Measurements from ENCODE around the gene VPS4A. TPM values are rescaled to one million over a fixed set of nuclear protein-coding genes. Genes with fewer than 3 reads are reported as not detected.

Gene VPS4A
- total RNA-seq, 1 donor from 2014 or later = 51.5 TPM

GRCh38 chr16:69307091-69307490 lies 4.1 kb upstream of the VPS4A start:
- DNase-seq (ENCODE audit: low read depth, low spot score) = no peak

DNA sequence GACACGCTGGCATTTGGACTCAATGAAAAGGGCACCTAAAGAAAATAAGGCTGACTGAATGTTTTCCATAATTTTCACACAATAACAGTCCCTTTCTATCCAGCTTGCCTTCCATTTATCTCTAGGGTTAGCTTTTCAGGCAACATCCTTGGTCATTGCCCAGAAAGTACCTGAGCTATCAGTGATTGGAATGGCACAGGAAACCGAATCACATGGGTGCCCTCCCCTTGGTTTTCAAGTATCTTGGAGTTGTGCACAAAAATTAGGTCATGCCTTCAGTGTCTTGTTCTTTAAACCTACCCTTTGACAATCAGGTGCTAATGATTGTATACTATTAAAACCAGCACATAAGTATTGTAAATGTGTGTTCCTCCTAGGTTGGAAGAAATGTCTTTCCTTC lies 3.3 kb upstream of the VPS4A start:
- no peak for DNase-seq (ENCODE audit: low read depth, low spot score)

- DNase-seq (ENCODE audit: low read depth, low spot score) = no peak
Measured at GRCh38 chr16:69309316-69309715, 1.8 kb upstream of the VPS4A start.

DNA sequence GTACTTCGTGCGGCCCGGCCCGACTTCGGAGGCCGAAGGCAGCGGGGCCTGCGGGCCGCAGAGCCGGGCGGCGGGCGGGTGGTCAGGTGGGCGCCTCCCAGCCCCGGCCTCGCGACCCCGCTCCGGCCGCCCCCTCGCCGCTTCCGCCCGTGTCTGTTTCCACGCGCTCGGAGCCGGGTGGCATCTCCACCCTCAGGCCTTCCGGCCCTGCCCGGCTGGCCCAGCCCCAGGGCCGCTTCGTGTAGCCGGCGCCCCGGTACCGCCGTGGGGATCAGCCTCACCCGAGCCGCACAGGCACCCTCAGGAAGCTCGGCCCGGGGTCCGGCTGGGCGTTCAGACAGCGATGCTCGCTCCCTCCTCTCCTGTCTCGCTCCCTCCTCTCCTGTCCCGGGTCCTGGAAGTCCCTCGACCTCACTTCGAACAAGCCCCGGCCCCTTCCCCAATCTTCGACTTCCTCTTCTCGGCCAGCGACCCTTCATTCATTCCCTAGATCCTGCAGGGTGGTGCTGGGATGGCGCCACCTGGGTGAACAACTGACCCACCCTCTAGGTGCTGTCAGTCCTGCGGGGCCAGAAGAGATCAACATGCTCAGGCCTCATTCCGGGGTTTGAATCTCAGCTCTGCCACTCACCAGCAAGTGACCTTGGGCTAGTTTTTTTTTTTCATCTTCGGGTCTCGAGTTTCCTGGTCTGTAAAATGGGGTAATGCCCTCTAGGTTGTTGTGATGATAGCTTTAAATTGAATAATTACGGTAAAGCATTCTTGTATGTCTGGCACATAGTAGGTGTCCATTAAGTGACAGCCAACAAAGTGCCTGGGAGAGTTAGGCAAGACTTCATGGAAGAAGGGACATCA lies 610 bp downstream of the VPS4A start:
- DNase-seq (ENCODE audit: low read depth, low spot score) = no peak

DNA sequence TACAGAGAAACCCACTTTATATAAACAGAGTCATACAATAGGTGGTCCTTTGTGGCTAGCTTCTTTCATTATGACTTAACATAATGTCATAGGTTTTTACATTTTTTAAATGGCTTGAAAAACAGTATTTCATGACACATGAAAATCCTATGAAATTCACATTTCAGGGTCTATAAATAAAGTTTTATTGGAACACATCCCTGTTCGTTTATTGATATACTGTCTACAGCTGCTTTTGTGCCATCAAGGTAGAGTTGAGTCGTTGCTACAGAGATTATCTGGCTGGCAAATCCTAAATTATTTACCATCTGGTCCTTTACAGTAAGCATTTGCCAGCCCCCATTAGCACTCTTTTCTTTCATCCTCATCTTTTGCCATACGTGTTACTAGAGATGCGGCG lies 2.3 kb downstream of the VPS4A start:
- no peak for DNase-seq (ENCODE audit: low read depth, low spot score)

DNA sequence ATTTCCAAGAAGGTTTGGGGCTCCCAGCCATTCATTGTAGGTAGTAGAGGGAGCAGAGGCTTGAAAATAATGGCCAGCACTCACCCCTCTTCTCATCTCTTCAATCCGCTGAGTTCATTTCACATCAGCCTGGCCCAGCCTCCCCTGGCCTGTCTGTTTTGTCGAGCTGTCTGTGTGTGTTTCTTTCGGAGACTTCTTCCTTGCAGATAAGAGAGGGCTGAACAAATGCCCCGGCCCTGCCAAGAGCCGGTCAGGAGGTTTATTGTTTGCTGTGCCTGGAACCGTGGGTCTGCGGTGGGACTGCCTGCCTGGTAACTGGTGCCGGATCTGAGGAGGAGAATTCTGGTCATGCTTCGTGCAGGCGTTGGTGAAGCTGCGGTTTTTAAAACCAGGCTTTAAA lies 3.4 kb downstream of the VPS4A start:
- DNase-seq (ENCODE audit: low read depth, low spot score) = no peak

- DNase-seq (ENCODE audit: low read depth, low spot score) = no peak
Measured at GRCh38 chr16:69315486-69316311, 4.5 kb downstream of the VPS4A start.

- DNase-seq (ENCODE audit: low read depth, low spot score) = no peak
Measured at GRCh38 chr16:69316595-69317034, 5.5 kb downstream of the VPS4A start.

DNA sequence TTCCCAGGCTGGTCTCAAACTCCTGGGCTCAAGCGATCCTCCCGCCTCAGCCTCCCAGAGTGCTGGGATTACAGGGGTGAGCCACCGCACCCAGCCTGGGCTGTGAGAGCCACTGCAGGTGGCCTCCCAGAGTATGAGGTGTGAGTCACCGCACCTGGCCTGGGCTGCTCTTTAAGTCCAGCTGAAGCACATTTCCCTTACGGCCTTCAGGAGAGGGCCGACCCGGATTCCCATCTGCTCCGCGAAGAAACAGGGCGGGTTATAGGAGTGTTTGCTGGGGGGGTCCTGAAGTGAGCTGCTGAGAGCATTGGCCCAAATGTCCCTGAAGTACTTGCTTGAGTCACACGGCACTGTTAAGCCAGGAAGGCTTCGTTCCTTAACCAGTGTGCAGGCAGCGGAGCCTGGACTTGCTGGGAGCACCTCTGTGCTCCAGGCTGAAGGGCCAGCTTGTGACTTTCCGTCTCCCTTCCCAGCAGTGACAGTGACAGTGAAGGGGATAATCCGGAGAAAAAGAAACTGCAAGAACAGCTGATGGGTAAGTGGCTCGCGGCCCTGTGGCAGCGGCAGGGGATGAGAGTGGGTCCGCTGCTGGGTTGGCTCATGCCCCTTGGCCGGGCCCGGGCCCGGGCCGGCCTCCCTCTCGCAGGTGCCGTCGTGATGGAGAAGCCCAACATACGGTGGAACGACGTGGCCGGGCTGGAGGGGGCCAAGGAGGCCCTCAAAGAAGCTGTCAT lies 7.2 kb downstream of the VPS4A start:
- no peak for DNase-seq (ENCODE audit: low read depth, low spot score)

DNA sequence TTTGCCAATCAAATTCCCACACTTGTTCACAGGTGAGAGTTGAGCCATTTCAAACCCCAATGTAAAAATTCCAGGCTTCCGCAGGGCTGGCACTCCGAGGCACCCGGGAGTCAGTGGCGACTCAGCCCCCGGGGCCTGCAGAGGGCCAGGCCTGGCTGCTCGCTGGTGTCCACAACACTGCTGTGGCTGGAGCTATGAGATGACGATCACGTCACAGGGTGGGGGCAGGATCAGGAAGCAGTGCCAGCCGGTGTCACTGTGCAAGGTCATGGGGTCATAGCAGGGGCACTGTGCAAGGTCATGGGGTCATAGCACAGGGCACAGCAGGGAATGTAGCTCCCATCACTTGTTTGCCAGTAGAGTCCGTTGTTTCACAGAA lies 7.8 kb downstream of the VPS4A start:
- no peak for DNase-seq (ENCODE audit: low read depth, low spot score)

DNA sequence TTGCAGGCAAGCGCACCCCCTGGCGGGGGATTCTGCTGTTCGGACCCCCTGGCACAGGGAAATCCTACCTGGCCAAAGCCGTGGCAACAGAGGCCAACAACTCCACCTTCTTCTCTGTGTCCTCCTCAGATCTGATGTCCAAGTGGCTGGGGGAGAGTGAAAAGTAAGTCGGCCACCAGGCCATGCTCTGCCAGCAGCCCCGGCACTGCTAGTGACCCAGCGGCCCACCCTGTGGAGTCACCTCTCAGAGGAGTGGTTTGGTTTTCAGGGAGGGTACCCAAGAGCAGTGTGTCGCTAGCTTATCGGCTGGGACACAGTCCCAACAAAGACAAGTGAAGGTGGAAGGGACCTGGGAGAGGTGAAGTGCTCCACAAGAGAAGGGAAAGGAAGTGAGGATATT lies 8.2 kb downstream of the VPS4A start:
- no peak for DNase-seq (ENCODE audit: low read depth, low spot score)

GRCh38 chr16:69319826-69320739 lies 8.9 kb downstream of the VPS4A start:
- DNase-seq (ENCODE audit: low read depth, low spot score) = no peak

GRCh38 chr16:69320740-69321073 lies 9.6 kb downstream of the VPS4A start:
- no peak for DNase-seq (ENCODE audit: low read depth, low spot score)

- DNase-seq (ENCODE audit: low read depth, low spot score) = no peak
Measured at GRCh38 chr16:69321080-69321479, 9.9 kb downstream of the VPS4A start.

- DNase-seq (ENCODE audit: low read depth, low spot score) = no peak
Measured at GRCh38 chr16:69322343-69322742, 11.2 kb downstream of the VPS4A start.

DNA sequence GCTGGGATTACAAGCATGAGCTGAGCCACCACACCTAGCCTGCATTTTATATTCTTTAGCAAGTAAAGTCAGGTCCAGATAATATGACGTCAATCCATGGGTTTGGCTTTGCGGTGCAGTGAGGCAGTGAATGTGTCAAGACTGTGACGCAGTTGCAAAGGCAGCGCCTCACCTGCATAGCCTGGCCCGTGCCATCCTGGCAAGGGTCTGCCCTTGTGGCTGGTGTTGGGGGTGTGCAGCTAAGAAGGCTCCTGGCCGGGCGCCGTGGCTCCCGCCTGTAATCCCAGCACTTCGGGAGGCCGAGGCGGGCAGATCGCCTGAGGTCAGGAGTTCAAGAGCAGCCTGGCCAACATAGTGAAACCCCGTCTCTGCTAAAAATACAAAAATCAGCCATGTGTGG lies 12.3 kb downstream of the VPS4A start:
- no peak for DNase-seq (ENCODE audit: low read depth, low spot score)

DNA sequence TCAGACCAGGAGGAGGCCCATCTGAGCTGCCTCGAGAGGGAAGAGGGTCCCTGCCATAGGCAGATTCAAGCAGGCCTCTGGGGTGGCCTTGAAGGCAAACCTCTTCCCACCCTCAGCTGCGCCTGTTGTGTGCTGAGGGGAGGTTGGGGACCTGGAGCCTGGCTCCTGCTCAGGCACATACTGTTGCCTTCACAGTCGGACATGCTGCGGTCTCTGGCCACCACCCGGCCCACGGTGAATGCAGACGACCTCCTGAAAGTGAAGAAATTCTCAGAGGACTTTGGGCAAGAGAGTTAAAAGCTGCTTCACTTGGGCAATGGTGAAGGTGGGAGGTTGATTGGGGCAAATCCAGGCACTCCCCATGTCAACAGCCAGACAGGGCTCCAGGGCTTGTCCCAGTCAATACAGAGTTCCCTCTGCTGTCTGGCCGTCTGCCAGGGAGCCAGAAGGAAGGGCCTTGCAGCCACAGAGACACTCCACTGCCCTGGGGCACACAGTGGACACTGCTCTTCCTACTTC lies 12.9 kb downstream of the VPS4A start:
- DNase-seq (ENCODE audit: low read depth, low spot score) = no peak

GRCh38 chr16:69324585-69325253 lies 13.6 kb downstream of the VPS4A start:
- no peak for DNase-seq (ENCODE audit: low read depth, low spot score)

DNA sequence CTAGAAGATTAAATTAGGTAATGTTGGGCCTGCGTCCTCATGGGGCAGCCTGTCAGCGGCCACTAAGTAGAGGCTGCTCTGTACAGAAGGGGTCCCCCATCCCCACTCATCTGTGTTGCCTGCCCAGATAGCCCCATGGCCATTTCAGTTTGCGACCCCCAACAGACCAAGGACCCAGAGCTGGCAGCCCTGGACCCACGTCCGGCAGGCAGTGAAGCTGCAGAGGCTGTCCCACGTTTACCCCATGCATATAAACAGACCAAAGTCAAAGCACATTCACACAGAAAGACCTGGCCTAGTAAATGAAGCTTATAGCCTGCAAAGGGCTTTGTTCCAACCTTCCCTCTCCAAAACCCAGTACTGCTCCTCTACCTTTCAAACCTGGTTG lies 14.6 kb downstream of the VPS4A start:
- no peak for DNase-seq (ENCODE audit: low read depth, low spot score)

DNA sequence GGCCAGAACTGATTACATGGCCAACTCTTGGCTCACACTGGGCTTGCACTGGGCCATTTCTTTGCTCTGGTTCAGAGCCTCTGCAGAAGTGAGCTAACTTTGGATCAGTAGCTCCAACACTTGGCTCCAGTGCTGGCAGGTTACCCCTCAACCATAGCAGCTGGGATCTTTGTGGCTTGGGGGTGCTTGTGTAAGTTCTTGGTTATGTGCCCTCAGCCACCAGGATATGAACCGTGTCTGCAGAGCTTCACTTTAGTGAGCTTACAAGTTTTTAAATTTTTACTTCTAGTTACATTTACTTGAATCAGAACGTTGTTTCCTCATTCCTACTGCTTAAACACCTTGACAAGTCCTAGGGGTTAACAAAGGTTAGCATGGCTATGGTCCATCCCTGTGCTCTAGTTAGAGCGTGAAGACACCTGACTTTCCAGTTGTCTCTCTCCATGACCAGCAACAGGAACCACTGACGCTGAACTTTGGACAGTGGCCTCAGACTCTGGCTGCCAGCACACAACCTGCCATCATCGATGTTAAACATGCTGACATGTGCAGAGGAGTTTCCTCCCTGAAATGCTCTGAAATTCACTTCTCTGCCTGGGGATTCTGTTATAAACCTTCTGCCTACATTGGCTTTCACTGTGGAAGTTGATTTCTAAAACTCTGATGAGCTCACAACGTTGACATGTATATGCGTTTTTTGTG lies 15.2 kb downstream of the VPS4A start:
- no peak for DNase-seq (ENCODE audit: low read depth, low spot score)

All from pulmonary artery endothelial cell (primary cell).